HG03064 (cell line): ENCODE measurements around the gene TRMT11.
"Not testable (repeated sequence)": the region's sequence is repeated elsewhere in the genome, so short reads cannot be mapped to it uniquely, and the experiment has no call there.

Experiments
- ATAC-seq: cut with Tn5 transposase; IDR thresholded peaks from one replicate; pipeline ENCODE4 v1.9.1; 2021; ENCODE audit warnings: low read depth; ENCODE audit not compliant: unreplicated experiment

The TRMT11 gene

DNA sequence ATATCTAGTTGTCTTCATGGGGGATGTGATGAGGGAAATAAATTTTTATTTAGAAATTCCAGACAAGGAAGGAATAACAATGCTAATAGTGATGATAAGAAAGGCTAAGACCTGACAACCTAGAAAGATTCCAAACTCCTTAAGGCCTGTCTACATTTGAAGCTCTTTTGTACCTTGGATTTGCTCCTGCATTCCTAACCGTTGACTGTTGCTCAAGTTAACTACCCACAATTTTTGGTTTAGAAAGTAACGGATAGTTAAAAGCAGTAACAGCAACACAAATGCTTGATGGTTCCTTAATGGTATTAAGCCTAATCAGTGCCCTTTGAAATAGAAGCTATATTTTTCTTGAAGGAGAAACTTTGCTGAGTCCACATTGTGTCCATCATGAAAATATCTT is 52.9 kb downstream of the TRMT11 start:
- no peak for ATAC-seq

GRCh38 chr6:126040394-126040793 is 54.1 kb downstream of the TRMT11 start:
- ATAC-seq: no peak

GRCh38 chr6:126040826-126041225 is 54.5 kb downstream of the TRMT11 start:
- ATAC-seq: no peak

DNA sequence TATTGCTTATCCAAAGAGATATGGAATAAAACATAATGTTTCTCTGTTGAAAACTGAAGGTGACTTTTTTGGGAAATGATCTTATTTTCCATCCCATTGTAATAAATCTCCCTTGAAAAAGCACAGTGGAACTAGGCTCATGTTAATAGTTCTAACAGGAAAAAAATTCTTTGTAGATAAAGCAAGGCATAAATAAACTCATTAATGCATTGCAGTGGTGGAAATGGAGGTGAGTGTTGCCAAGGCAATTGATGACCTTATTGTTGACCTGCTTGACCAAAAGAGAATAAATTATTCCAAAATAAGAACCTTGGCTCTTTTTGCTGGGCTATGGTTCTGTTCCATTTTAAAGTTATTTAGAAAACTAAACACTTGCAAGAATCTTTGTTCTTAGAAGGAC is 55.2 kb downstream of the TRMT11 start:
- ATAC-seq: no peak

GRCh38 chr6:126042001-126042419 is 55.7 kb downstream of the TRMT11 start:
- ATAC-seq: no peak

- ATAC-seq: no peak
Observed at GRCh38 chr6:126047648-126048047, 61.3 kb downstream of the TRMT11 start.

DNA sequence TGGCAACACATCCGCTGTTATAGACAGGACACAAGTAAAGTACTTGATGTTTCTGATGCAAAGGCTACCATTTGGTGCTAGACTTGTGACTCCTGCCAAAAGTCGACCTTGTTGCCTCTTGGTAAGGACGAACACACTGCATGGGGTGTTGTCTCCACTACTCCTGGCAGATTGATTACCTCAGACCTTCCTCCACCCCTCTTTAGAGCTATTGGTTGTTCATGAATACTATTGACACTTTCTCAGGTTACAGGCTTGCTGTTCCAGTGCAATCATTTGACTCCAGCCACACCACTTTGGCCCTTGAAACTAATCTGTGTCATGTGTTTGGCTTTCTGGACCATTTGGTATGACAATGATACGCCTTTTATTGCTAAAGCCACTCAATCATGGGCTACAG is 62.3 kb downstream of the TRMT11 start:
- no peak for ATAC-seq

GRCh38 chr6:126050795-126051194 is 64.5 kb downstream of the TRMT11 start:
- no peak for ATAC-seq

GRCh38 chr6:126051791-126052190 is 65.5 kb downstream of the TRMT11 start:
- ATAC-seq: no peak

DNA sequence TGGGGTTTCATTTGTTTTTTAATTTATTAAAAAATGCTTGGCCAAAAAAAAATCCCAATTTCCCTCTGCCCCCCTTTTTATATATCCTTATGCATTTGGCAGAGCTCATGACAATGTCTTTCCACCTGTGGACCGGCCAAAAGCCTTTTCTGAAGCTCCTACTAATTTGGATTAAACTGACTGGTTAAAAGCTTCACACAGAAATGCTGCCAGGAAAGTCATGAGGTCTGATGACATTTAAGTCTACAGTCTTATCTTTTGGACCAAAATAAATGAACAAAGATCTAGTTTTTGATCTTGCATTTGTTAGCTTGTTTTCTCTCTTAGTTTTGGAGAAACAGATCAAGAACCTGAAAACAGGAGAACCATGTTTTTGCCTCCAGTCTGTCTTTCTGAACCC is 66.1 kb downstream of the TRMT11 start:
- ATAC-seq: no peak

DNA sequence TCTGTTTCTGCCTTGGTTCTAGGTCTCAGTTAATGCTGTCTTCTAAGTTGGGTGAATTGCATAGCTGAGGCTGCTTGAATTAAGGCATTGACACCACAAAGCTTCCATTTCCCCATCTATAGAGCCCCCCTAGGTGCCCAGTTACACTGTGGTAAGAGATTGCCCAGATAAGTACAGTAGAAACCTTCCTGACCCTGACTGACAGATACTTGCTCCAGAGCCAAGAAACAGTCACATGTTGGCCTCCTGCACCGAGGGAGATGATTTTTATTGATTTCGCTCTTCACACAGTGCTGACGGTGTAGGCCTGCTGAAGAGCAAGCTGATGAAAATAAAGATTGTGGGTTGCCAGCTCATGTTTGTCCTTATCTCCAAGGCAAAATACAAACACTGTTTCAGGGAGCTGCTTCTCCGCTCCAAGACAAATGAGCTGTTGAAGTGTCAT is 67.9 kb downstream of the TRMT11 start:
- no peak for ATAC-seq

GRCh38 chr6:126054802-126055201 is 68.5 kb downstream of the TRMT11 start:
- no peak for ATAC-seq

DNA sequence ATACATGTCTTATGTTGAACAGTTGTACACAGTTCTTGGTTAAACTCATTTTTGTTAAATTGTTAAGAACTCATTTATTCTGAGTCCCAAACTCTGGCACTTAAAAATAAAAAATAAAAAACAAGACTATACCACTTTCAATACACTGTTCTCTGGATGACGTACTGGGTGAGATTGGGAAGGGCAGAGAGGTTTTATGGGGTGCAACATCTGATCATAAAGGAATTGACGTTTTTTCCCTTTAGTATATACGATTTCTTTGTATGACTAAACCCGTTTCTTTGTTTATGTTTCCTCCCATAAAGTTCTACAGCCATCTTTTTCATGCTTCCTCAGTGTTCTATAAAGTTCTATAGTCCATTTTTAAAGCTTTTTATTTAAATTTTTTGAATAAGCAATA is 69.1 kb downstream of the TRMT11 start:
- no peak for ATAC-seq

- ATAC-seq: no peak
Observed at GRCh38 chr6:126056355-126057004, 70.1 kb downstream of the TRMT11 start.

GRCh38 chr6:126058085-126058484 is 71.7 kb downstream of the TRMT11 start:
- ATAC-seq: not testable (repeated sequence)

- ATAC-seq: no peak
Observed at GRCh38 chr6:126060400-126060799, 74.1 kb downstream of the TRMT11 start.

GRCh38 chr6:126063512-126064146 is 77.3 kb downstream of the TRMT11 start:
- peak; percentile 91 for ATAC-seq

DNA sequence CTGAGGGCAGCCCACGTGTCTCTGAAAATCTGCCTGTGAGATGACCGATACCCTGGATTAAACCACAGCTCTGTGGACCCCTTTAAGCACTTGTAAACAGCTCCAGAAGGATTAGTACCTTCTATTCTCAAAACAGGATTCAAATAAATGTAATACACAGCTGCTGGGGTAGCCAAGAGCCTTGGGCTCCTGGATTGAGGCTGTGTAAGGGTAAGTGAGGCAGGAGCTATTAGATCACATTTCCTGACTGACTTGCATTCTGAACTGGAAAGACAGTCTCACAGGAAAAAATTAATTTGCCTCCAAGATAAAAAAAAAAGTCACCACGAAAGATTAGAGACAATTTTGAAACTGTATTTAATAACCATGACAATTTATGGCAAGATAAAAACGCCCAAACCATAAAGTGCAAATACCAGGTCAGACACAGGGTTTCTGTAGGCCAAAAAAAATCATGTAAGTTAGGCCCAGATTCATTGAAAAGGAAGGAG is 78.0 kb downstream of the TRMT11 start:
- ATAC-seq: no peak

DNA sequence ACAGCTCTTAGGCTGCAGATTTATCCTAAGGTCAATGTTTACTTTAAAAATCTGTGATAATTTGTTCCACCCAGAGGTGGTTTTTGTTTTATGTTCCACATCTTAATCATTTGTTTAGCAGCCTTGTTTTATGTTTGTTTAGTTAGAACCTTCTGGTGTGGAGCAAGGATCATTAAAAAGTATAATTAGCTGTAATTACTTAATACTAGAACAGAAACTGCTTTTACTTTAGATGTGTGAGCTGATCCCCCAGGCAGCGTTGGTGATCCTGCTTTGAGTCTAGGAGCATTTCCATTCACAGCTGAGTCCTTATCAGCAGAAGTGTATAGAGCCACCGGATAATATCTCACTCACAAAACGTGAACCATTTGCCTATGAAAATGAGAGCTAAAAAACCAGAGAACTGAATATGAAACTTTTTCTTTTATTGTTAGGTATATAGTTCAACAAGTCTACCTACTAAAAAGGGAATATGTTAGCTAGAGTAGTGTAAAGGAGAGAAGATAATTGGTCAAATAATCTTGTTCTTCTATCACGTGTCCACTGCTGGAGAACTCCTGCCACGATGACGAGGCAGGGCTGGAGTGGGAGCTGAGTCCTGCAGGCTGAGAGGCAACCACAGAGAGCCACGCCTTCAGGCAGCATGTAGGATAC is 78.5 kb downstream of the TRMT11 start:
- no peak for ATAC-seq

DNA sequence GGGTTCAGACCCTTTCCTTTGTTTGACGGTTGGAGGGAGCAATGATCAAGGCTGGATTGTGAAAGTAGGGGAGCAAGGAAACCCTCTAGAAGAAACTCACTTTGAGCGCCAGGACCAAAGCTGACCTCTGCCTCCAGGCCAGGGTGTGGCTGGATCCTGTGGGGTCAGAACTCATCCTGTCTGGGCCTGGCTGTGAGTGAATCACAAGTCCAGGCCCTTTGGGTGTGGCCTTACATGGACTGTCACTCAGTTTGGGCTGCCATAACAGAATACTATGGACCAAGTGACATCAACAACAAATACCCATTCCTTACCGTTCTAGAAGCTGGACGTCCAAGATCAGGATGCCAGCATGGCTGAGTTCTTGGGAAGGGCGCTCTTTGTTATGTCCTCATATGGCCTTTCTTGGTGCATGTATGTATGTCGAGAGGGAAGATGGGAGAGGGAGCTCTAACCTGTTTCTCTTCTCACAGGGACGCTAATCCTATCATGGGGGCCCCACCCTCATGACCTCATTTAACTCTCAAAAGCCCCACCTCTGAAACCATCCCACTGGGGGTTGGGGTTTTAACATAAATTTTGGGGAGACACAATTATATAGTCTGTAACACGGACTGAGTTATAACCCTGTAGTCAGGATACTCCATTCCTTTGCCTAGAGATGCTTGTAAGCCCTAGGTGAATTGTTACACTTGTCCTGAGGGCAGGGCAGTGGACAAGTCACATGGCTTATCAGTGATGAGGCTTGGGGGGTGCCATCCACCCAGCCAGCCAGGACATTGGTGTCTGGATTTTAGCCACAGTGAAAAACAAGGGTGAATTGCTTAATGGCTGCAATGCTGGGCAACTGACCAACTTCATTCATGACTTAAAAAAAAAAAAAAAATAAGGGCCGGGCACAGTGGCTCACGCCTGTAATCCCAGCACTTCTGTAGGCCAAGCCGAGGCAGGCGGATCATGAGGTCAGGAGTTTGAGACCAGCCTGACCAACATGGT is 80.0 kb downstream of the TRMT11 start:
- no peak for ATAC-seq

- ATAC-seq: no peak
Observed at GRCh38 chr6:126067073-126067472, 80.7 kb downstream of the TRMT11 start.
